SJCRH30 (cell line): ENCODE measurements around the gene DTNA. TPM values are rescaled to one million over a fixed set of nuclear protein-coding genes. Genes with fewer than 3 reads are reported as not detected.
"Not testable (repeated sequence)": the region's sequence is repeated elsewhere in the genome, so short reads cannot be mapped to it uniquely, and the experiment has no call there.

Experiments
- DNase-seq, 2 experiments: peaks; one replicate each; pipeline ENCODE4 v3.0.0-alpha.2; 2015 to 2020
- H3K27ac ChIP-seq: fragments of 250-450 bp; sonication (Bioruptor Pico); 2 replicates; pipeline ENCODE4 v1.5.1; 2020; ENCODE audit warnings: mild to moderate bottlenecking, moderate library complexity
- H3K27me3 ChIP-seq: fragments of 250-450 bp; sonication (Bioruptor Pico); 2 replicates; pipeline ENCODE4 v1.5.1; 2020; ENCODE audit warnings: mild to moderate bottlenecking, moderate library complexity
- H3K36me3 ChIP-seq: fragments of 250-450 bp; sonication (Bioruptor Pico); 2 replicates; pipeline ENCODE4 v1.5.1; 2020; ENCODE audit warnings: mild to moderate bottlenecking, moderate library complexity
- H3K4me1 ChIP-seq: fragments of 250-450 bp; sonication (Bioruptor Pico); 2 replicates; pipeline ENCODE4 v1.5.1; 2020; ENCODE audit warnings: mild to moderate bottlenecking, moderate library complexity
- H3K4me3 ChIP-seq: fragments of 250-450 bp; sonication (Bioruptor Pico); 2 replicates; pipeline ENCODE4 v1.5.1; 2020; ENCODE audit warnings: mild to moderate bottlenecking, moderate library complexity
- H3K9me3 ChIP-seq: fragments of 250-450 bp; sonication (Bioruptor Pico); replicated peaks from 2 replicates; pipeline ENCODE4 v1.5.1; 2020; ENCODE audit warnings: mild to moderate bottlenecking, moderate library complexity
- total RNA-seq: library from RNA; depleted of rRNA; stranded (reverse); fragments of >200 nt; shearing (Covaris generic); gene quantifications from 2 replicates; pipeline ENCODE4 v1.2.3, GENCODE V29; 2014; rRNA removed

Gene DTNA
- total RNA-seq: 11.9 and 12.4 TPM in 2 replicates

DNA sequence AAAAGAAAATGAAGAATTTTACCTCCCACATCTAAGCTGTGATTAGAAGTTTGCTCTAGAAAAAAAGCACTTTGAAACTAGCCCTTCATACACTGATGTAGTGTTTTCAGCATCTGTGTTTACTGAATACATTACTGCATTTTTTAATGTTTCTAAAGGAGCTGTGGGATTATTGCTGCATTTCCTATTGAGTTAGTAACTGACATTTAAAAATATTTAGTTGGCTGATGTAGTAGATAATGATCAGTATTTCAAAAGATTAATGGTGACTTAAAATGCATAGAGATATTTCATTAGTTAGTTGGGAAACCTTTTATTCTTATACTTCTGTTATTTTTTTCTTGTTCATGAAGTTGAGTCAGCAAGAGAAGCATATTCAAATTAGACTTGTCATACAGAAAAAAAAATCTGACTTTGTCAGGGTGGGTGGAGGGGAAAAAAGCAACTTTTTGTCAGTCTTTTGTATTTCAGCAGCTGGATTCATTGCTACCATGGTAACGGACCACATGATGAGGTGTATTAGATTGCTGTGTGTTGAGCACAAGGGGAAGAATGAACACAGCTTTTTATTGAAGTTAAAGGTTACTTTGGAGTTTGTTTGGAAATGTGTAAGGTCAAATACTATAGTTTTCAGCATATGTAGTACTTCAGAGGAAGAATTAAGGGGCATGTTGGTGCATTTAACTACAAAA lies at the start of gene DTNA:
Gene DTNA, plus strand, starts transcription at position 549 of the 692 bp plus-strand sequence. CDS start 45,679 bp downstream, outside the sequence.
- DNase-seq: peak; percentile 16 to 55
- no peaks in the 10 kb centered on the region for H3K27me3 ChIP-seq
- H3K4me3 ChIP-seq: peak within 1 kb of the TSS; percentile 61
- H3K27ac ChIP-seq: peak within 1 kb of the TSS; percentile 48
- no peaks in the 10 kb centered on the region for H3K9me3 ChIP-seq
- H3K4me1 ChIP-seq: peaks cover 23% of the 10 kb centered on the region
- H3K36me3 ChIP-seq: no peaks in the 10 kb centered on the region

DNA sequence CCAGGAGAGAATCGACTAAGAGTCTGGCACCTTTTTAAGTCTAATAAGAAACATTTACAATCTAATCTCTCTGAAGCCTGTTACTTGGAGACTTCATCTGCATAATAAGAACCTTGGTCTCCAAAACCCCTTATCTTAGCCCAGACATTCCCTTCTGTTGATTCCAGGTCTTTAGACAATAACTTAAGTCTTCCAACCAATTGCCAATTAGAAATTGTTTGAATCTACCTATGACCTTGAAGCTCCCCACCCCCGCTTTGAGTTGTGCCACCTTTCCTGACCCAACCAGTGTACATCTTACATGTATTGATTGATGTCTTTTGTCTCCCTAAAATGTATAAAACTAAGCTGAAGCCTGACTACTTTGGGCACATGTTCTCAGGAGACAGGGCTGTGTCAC lies 49.5 kb upstream of the DTNA start:
- Histone ChIP-seq H3K27ac (no peak overlapping the region), H3K36me3 (no peaks in the 10 kb centered on the region), H3K4me3 (no peak overlapping the region), H3K9me3 (no peaks in the 10 kb centered on the region), H3K27me3 (no peaks in the 10 kb centered on the region), H3K4me1 (peaks cover 8% of the 10 kb centered on the region)
- DNase-seq: no peak

DNA sequence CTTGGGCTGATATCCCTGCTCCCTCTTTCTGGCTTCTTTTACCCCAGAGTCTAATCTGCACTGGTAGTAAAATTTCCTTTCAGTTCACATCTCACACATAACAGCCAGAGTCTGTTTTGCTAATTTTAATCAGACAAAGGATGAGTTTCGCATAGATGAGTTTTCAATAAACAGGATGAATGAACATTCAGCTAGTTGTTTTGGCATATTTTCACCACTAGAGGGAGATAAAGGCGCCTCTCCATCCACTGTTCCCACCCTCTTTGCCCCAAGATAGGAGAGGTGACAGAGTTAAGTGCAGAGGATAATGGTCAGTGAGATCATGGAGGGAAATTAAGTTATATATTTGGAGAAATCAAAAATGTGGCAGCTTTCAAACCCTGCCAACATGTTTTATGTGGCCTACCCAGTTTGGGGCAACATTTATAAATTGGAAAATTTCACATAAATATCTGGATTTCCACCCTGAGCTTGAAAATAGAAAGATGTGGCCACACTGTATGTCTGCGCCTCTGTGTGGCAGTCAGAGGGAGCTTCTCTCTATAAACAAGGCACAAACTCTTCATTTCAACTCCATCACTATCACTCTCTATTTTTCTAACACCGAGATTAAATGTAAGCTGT lies 48.5 kb upstream of the DTNA start:
- Histone ChIP-seq H3K36me3 (no peaks in the 10 kb centered on the region), H3K4me3 (no peak overlapping the region), H3K27me3 (no peaks in the 10 kb centered on the region), H3K27ac (no peak overlapping the region), H3K4me1 (peaks cover 8% of the 10 kb centered on the region), H3K9me3 (no peaks in the 10 kb centered on the region)
- peak in 1 of 2 experiments; percentile 71 for DNase-seq

DNA sequence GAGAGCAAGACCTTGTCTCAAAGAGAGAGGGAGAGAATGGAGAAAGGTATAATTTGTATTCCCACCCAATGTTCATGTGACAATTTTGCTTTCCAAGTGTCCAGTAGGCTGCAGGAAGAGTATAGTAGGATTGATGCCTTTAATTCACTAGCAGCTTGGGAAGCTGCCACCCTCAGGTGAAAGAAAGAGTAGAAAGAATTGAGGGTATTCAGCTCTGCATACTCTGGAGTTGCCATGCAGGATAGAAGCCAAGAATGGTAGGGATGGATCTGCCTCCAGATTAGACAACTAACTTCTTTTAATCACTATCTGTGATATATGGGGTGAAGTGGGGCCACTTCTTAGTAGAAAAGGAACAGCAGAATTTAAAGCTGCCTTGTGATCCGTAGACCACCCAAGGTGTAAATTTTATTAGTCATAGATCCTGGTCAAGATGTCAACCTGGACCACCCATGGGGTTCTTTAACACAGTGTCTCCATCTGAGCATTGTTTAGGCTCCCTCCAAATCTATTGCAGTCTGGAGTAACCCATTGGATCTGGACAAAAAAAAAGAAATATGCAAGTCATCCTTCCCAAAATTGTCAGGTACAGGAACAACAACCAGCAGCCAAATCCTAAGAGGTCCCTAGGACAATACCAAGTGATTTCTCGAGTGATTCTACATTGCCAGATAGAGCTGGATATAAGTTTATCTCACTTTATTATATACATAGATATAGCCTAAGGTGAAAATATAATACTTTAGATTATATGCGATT lies 33.1 kb upstream of the DTNA start:
- H3K27ac ChIP-seq: peak overlapping the region; percentile 14; the same call in 1 of the 2 replicates
- peak; percentile 44 to 69 for DNase-seq

DNA sequence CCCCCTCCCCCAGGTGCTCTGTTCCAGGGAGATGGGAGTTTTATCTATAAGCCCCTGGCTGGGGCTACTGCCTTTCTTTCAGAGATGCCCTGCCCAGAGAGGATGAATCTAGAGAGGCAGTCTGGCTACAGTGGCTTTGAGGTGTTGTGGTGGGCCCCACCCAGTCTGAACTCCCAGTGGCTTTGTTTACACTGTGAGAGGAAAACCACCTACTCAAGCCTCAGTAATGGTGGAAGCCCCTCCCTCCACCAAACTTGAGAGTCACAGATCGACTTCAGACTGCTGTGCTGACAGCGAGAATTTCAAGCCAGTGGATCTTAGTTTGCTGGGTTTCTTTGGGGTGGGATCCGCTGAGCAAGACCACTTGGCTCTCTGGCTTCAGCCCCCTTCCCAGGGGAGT lies 20.3 kb upstream of the DTNA start:
- not testable (repeated sequence) for H3K36me3 ChIP-seq, H3K27ac ChIP-seq, H3K9me3 ChIP-seq, H3K27me3 ChIP-seq, H3K4me1 ChIP-seq, DNase-seq, H3K4me3 ChIP-seq

More for the DNA sequence above, 33.1 kb upstream of the DTNA start:
- Histone ChIP-seq H3K9me3 (no peaks in the 10 kb centered on the region), H3K4me1 (no peaks in the 10 kb centered on the region; the same call in 1 of the 2 replicates), H3K27me3 (no peaks in the 10 kb centered on the region), H3K36me3 (no peaks in the 10 kb centered on the region), H3K4me3 (no peak overlapping the region)

DNA sequence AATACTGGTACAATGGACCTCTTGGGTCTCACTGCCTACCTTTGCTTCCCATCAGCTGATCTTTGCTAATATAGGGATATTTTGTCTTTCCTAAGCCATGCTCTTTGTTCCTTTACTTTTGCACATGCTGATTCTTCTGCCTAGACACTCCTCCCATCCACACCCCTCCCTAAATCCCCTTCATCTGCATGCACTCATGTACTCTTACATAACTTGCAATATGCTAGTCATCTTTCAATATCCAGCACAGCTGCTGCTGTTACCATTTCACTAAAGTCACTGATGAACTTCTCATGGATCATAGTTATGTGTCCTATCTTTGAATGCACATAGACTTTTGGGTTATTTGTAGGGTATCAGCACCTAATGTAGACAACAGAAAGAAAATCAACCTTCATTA lies 18.5 kb upstream of the DTNA start:
- Histone ChIP-seq H3K27ac (no peak overlapping the region), H3K36me3 (no peaks in the 10 kb centered on the region)
- no peak for DNase-seq

DNA sequence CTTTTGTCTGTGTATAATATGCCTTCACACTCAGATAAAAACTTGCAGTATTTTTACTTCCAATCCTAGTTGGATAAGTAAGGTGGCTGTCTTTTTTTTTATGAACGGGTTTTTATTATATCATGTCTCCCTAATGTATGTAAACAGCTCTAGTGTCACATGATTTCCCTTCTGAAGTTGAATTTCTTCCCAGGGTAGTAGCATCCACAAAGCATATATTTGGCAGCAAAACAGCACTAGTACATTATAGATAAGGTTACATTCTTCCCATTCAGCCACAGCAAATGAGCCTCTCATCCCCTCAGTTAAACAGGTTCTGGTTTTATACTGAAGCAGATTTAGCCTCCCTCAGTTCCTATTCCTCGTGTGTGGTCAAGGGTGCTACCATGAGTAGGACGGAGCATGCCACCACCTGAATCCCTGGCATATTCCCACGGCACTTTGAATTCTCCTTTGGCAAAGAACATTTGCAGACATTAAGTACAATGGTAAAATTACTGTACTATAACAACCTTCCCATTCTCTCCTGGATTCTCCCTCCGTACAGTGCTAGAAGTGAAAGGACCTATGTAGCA lies 15.4 kb upstream of the DTNA start:
- Histone ChIP-seq H3K9me3 (no peaks in the 10 kb centered on the region), H3K4me1 (no peaks in the 10 kb centered on the region), H3K36me3 (no peaks in the 10 kb centered on the region), H3K27ac (no peak overlapping the region), H3K4me3 (no peak overlapping the region), H3K27me3 (no peaks in the 10 kb centered on the region)
- no peak for DNase-seq

More for the DNA sequence above, 18.5 kb upstream of the DTNA start:
- Histone ChIP-seq H3K4me3 (no peak overlapping the region), H3K4me1 (no peaks in the 10 kb centered on the region), H3K9me3 (no peaks in the 10 kb centered on the region), H3K27me3 (no peaks in the 10 kb centered on the region)

DNA sequence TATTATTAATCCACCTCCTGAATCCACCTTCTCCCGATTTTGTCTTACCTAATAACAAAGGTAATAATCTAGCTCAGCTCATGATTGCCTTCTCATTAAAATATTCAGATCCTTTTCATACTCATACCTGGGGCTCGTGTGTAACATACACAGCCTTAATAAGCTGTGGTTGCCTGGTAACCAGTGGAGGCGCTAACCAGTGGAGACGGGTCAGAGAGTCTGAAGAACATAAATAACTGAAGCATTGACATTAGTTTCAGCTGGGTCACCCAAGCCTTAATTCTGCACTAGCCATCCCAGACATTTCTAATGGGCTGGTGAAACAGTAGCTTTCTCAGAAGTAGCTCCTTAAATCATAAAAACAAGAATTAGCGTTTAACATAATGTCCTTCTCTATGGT lies 14.8 kb upstream of the DTNA start:
- no peak overlapping the region for H3K4me3 ChIP-seq
- H3K36me3 ChIP-seq: no peaks in the 10 kb centered on the region
- DNase-seq: no peak
- no peaks in the 10 kb centered on the region for H3K27me3 ChIP-seq
- no peaks in the 10 kb centered on the region for H3K9me3 ChIP-seq
- no peaks in the 10 kb centered on the region for H3K4me1 ChIP-seq
- no peak overlapping the region for H3K27ac ChIP-seq

DNA sequence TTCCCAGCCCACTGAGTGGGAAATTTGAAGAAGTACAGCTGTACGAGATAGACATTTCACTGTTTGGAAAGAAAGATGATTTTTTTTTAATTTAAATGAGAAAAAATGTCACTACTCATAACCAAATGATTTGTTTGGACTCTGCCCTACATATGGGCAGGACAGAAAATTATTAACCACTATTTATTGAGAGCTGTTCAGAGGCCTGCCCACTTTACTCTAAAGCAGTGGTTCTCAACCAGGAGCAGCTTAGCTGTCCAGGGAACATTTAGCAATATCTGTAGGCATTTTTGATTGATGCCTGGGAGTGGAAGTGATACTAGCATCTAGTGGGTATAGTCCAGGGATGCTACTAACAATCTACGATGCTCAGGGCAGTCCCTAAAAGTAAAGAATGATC lies 13.4 kb upstream of the DTNA start:
- H3K4me1 ChIP-seq: no peaks in the 10 kb centered on the region
- no peaks in the 10 kb centered on the region for H3K36me3 ChIP-seq
- H3K27ac ChIP-seq: no peak overlapping the region
- H3K9me3 ChIP-seq: no peaks in the 10 kb centered on the region
- DNase-seq: no peak
- H3K4me3 ChIP-seq: no peak overlapping the region
- no peaks in the 10 kb centered on the region for H3K27me3 ChIP-seq

DNA sequence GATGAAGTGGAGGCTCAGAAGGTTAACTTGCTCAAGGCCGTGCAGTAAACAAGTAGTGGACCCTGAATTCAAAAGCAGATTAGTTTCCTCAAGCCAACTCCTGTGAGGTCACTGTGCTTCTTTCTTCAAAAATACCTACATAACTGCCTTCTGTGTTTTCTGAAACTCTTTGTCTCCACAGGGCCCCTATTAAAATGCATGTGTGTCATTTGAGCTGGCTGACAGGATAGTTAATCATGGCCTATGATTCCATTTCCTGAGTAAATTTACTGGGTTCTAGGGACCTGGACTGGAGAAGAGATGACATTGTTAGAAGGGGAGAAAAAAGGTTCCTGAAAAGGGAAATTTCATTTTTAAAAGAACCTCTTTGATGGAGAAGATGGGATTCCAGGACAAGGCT lies 12.9 kb upstream of the DTNA start:
- no peaks in the 10 kb centered on the region for H3K4me1 ChIP-seq
- no peaks in the 10 kb centered on the region for H3K27me3 ChIP-seq

DNA sequence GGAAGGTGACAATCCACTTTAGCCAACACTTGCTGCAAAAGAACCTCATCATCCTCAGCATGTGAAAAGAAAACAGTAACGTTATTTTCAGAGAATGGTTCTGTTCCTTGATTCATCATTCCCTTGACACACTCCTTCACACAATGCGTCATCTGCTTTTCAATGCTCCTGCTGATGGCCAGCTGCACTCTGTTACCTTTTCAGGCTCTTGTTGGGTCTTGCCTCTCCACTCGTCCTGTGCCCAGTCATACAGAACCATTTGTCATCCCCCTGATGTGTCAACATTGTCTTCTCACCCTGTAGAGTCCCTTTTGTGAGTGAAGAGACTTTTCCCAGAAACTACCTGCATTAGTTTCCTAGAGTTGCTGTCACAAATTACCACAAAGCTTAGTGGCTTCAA lies 12.2 kb upstream of the DTNA start:
- no peak overlapping the region for H3K4me3 ChIP-seq

More for the DNA sequence above, 12.9 kb upstream of the DTNA start:
- no peak for DNase-seq
- no peaks in the 10 kb centered on the region for H3K9me3 ChIP-seq
- H3K4me3 ChIP-seq: no peak overlapping the region
- H3K36me3 ChIP-seq: no peaks in the 10 kb centered on the region
- H3K27ac ChIP-seq: no peak overlapping the region

DNA sequence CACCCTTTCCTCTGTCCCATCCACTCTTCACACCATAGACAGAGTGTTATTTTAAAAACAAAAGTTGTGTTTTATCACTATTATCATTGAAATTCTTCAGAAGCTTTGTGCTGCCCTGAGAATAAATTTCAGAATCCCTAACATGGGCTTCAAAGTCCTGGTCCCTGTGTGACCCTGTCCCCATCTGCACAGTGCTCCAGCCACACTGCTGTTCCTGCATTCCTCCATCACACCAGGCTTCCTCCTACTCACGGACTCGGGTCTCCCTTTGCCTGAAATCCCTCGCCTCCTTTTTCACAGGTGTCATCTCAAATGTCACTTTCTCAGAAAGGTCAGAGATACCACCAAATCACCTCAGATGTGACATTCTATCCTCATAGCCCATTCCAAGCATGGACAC lies 8.2 kb upstream of the DTNA start:
- H3K27me3 ChIP-seq: no peaks in the 10 kb centered on the region
- peaks cover 2% of the 10 kb centered on the region for H3K4me1 ChIP-seq
- no peak for DNase-seq
- H3K9me3 ChIP-seq: no peaks in the 10 kb centered on the region
- H3K36me3 ChIP-seq: no peaks in the 10 kb centered on the region
- H3K27ac ChIP-seq: no peak overlapping the region
- H3K4me3 ChIP-seq: no peak overlapping the region

More for the DNA sequence above, 12.2 kb upstream of the DTNA start:
- Histone ChIP-seq H3K4me1 (no peaks in the 10 kb centered on the region), H3K27ac (no peak overlapping the region), H3K27me3 (no peaks in the 10 kb centered on the region), H3K36me3 (no peaks in the 10 kb centered on the region), H3K9me3 (no peaks in the 10 kb centered on the region)
- DNase-seq: no peak

DNA sequence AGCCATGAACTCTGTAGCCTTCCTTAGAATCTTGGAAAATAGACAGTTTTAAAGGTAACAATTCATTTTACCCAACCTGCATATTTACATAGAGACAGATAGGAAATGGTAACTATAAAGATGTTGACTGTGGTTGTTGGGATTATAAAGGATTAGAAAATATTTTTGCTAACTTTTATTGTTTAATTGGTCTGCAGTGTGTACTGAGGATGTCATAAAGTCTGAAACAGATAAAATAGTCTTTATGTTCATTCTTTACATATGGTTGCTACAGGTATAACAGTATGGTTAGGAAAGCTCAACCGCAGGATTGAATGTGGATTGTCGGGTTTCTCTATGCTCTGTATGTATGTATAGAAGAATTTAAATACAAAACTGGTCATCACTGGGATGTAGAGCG lies 7.3 kb upstream of the DTNA start:
- H3K4me3 ChIP-seq: no peak overlapping the region
- no peaks in the 10 kb centered on the region for H3K36me3 ChIP-seq
- H3K27me3 ChIP-seq: no peaks in the 10 kb centered on the region
- no peaks in the 10 kb centered on the region for H3K9me3 ChIP-seq
- no peak overlapping the region for H3K27ac ChIP-seq
- no peak for DNase-seq
- peaks cover 9% of the 10 kb centered on the region for H3K4me1 ChIP-seq

DNA sequence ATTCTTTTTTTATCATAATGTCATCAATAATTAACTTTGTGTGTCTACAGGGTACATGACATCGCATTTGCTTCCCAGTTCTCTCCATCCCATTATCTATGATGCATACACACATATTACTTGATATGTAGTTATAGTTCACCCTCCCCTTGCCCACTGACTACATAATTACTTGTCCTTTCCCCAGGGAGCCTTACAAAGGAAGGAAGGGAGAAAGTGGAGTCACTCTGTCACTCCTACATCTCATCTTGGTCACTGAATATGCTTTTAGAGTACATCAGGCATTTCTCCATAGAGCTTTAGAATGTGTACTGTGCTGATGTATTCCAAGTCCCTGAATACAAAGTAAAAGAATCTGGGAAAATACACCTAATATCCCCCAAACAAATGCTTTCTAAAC lies 6.0 kb upstream of the DTNA start:
- DNase-seq: no peak
- Histone ChIP-seq H3K4me1 (peaks cover 16% of the 10 kb centered on the region), H3K4me3 (no peak overlapping the region)

DNA sequence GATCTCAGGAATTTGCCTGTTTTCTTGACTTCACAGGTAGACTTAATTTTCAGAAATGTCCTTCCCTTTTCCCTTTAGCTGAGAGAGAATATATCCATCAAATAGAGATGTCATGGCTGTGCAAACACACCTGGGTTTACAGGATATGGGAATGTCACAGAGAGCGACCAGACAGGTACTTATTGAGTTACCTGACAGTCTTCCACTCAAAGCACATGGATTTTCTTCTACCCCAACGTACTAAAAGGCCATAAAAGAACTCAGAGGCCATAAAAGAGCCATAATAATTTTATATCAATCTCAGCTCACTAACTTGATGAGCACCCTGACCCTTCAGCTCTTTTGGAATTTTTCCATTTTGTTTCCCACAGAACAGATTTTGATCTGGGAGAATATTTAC lies 5.3 kb upstream of the DTNA start:
- Histone ChIP-seq H3K9me3 (no peaks in the 10 kb centered on the region), H3K4me3 (no peak overlapping the region), H3K36me3 (no peaks in the 10 kb centered on the region), H3K4me1 (peaks cover 20% of the 10 kb centered on the region), H3K27ac (no peak overlapping the region), H3K27me3 (no peaks in the 10 kb centered on the region)
- no peak for DNase-seq

More for the DNA sequence above, 6.0 kb upstream of the DTNA start:
- H3K27me3 ChIP-seq: no peaks in the 10 kb centered on the region
- no peaks in the 10 kb centered on the region for H3K36me3 ChIP-seq
- no peaks in the 10 kb centered on the region for H3K9me3 ChIP-seq
- H3K27ac ChIP-seq: no peak overlapping the region
